ENCODE measurements around the gene SSC5D. TPM values are rescaled to one million over a fixed set of nuclear protein-coding genes. Genes with fewer than 3 reads are reported as not detected.

The SSC5D gene
- total RNA-seq, 4 donors from 2014 or later = 1.7 to 2.9 (median 2.2) TPM

- no peaks in the 10 kb centered on the region for H3K27me3 ChIP-seq
- WGBS, 2 donors = 93 to 96% methylated on average over 9 of the region's 9 CpGs
- H3K4me1 ChIP-seq = no peaks in the 10 kb centered on the region
- no peak for TF ChIP-seq POLR2A (IDR thresholded peaks at IDR 0.05)
- TF ChIP-seq, protein P1, sequence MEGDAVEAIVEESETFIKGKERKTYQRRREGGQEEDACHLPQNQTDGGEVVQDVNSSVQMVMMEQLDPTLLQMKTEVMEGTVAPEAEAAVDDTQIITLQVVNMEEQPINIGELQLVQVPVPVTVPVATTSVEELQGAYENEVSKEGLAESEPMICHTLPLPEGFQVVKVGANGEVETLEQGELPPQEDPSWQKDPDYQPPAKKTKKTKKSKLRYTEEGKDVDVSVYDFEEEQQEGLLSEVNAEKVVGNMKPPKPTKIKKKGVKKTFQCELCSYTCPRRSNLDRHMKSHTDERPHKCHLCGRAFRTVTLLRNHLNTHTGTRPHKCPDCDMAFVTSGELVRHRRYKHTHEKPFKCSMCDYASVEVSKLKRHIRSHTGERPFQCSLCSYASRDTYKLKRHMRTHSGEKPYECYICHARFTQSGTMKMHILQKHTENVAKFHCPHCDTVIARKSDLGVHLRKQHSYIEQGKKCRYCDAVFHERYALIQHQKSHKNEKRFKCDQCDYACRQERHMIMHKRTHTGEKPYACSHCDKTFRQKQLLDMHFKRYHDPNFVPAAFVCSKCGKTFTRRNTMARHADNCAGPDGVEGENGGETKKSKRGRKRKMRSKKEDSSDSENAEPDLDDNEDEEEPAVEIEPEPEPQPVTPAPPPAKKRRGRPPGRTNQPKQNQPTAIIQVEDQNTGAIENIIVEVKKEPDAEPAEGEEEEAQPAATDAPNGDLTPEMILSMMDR (IDR thresholded peaks at IDR 0.05) = no peak
- intact Hi-C loops (cut with DNase I) = loop anchor here (2.0 to 10.0 kb wide), 2 partner anchors 40 to 198 kb away; no protein-coding TSS in a partner anchor
- DNase-seq = no peak
- H3K36me3 ChIP-seq = no peaks in the 10 kb centered on the region
- H3K4me3 ChIP-seq (replicated peaks in 1 of 3) = no peak overlapping the region
- H3K27ac ChIP-seq = no peak overlapping the region
- H3K9me3 ChIP-seq = no peaks in the 10 kb centered on the region
These were observed 14.1 kb downstream of the SSC5D start for GRCh38 chr19:55502197-55502952.

GRCh38 chr19:55503157-55503501, 14.9 kb downstream of the SSC5D start:
- Histone ChIP-seq H3K9me3 (no peaks in the 10 kb centered on the region), H3K4me1 (no peaks in the 10 kb centered on the region), H3K27ac (no peak overlapping the region), H3K36me3 (no peaks in the 10 kb centered on the region), H3K27me3 (no peaks in the 10 kb centered on the region), H3K4me3 (replicated peaks in 1 of 3) (no peak overlapping the region)
- no peak for DNase-seq
- TF ChIP-seq, protein P1 (IDR thresholded peaks at IDR 0.05) = no peak
- TF ChIP-seq POLR2A (IDR thresholded peaks at IDR 0.05) = no peak
- intact Hi-C loops (cut with DNase I) = loop anchor here (2.0 to 10.0 kb wide), 2 partner anchors 40 to 198 kb away; no protein-coding TSS in a partner anchor
- 85 to 89% methylated on average over 17 of the region's 17 CpGs for WGBS, 2 donors

- peak; percentile 93 for DNase-seq
- intact Hi-C loops (cut with DNase I) = loop anchor here (2.0 to 10.0 kb wide), 3 partner anchors 41 to 361 kb away; no protein-coding TSS in a partner anchor
- TF ChIP-seq, protein P1 (IDR thresholded peaks at IDR 0.05) = peak; percentile 95 to 99 (median 98)
- TF ChIP-seq POLR2A (IDR thresholded peaks at IDR 0.05) = no peak
- H3K36me3 ChIP-seq = no peaks in the 10 kb centered on the region
- no peaks in the 10 kb centered on the region for H3K27me3 ChIP-seq
- no peaks in the 10 kb centered on the region for H3K4me1 ChIP-seq
- WGBS, 2 donors = 14 to 18% methylated on average over 52 to 57 of the region's 64 CpGs
- peak overlapping the region in 1 of 3 donors; percentile 21 for H3K4me3 ChIP-seq (replicated peaks in 1 of 3)
- H3K9me3 ChIP-seq = no peaks in the 10 kb centered on the region
- no peak overlapping the region for H3K27ac ChIP-seq
These were observed 15.4 kb downstream of the SSC5D start for GRCh38 chr19:55503502-55504251.

DNA sequence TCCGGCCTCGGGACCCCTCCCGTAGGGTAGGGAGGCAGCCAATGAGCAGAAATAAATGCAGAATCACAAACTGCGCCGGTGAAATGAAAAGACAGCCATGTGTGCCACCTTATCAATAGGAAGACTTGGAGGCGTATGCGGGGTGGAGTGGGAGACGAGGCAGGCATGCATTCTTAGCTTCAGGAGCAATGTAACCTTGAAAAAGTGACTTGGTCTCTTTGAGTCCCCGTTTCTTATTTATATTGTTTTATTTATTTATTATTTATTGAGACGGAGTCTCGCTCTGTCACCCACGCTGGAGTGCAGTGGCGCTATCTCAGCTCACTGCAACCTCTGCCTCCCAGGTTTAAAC, 16.0 kb downstream of the SSC5D start:
- no peaks in the 10 kb centered on the region for H3K9me3 ChIP-seq
- WGBS, 2 donors = 32 to 36% methylated on average over 13 of the region's 13 CpGs
- H3K27me3 ChIP-seq = no peaks in the 10 kb centered on the region
- no peak overlapping the region for H3K27ac ChIP-seq
- peak overlapping the region in 1 of 3 donors; percentile 21 for H3K4me3 ChIP-seq (replicated peaks in 1 of 3)
- H3K4me1 ChIP-seq = no peaks in the 10 kb centered on the region
- DNase-seq = no peak
- TF ChIP-seq, protein P1 (IDR thresholded peaks at IDR 0.05) = no peak
- TF ChIP-seq POLR2A (IDR thresholded peaks at IDR 0.05) = no peak
- intact Hi-C loops (cut with DNase I) = loop anchor here (2.0 to 10.0 kb wide), 2 partner anchors 199 to 361 kb away; no protein-coding TSS in a partner anchor
- H3K36me3 ChIP-seq = no peaks in the 10 kb centered on the region

GRCh38 chr19:55504981-55505380, 16.7 kb downstream of the SSC5D start:
- Histone ChIP-seq H3K4me3 (replicated peaks in 1 of 3) (no peak overlapping the region), H3K27ac (no peak overlapping the region), H3K36me3 (no peaks in the 10 kb centered on the region), H3K9me3 (no peaks in the 10 kb centered on the region), H3K27me3 (no peaks in the 10 kb centered on the region), H3K4me1 (no peaks in the 10 kb centered on the region)
- no peak for DNase-seq
- intact Hi-C loops (cut with DNase I) = loop anchor here (2.0 to 10.0 kb wide), 2 partner anchors 200 to 362 kb away; no protein-coding TSS in a partner anchor
- TF ChIP-seq POLR2A (IDR thresholded peaks at IDR 0.05) = no peak
- TF ChIP-seq, protein P1 (IDR thresholded peaks at IDR 0.05) = no peak
- 85% methylated on average over 11 of the region's 11 CpGs for WGBS, 2 donors

Measured in thyroid gland (tissue), 4 donors.